SK-N-SH treated with all-trans-retinoic acid at 6 μM for 48 hours (cell line): ENCODE results near the gene TTBK2.

Experiments used
- ARNTL ChIP-seq: fragments of 450-650 bp; formaldehyde crosslinking; IDR thresholded peaks from 2 replicates; pipeline ENCODE4 v1.5.0; 2020; ENCODE audit warnings: low read depth, mild to moderate bottlenecking, moderate library complexity, borderline replicate concordance
- OSR1 ChIP-seq: fragments of 250-450 bp; sonication (Bioruptor Pico); IDR thresholded peaks from 2 replicates; pipeline ENCODE4 v1.8.0; 2022; ENCODE audit warnings: moderate library complexity, mild to moderate bottlenecking, inconsistent platforms
- SNAI2 ChIP-seq: fragments of 250-450 bp; sonication (Bioruptor Pico); IDR thresholded peaks from 2 replicates; pipeline ENCODE4 v1.5.0; 2020; ENCODE audit warnings: mild to moderate bottlenecking, moderate library complexity
- ZFP3 ChIP-seq: fragments of 250-450 bp; sonication (Bioruptor Pico); IDR thresholded peaks from 2 replicates; pipeline ENCODE4 v1.5.0; 2020; ENCODE audit warnings: mild to moderate bottlenecking, moderate library complexity
- ZFP30 ChIP-seq: fragments of 450-650 bp; formaldehyde crosslinking; IDR thresholded peaks from 2 replicates; pipeline ENCODE4 v1.5.0; 2022; ENCODE audit warnings: mild to moderate bottlenecking, moderate library complexity
- ZNF565 ChIP-seq: fragments of 450-650 bp; formaldehyde crosslinking; conservative IDR thresholded peaks from 2 replicates; pipeline ENCODE4 v1.5.0; 2020; ENCODE audit warnings: low read depth, mild to moderate bottlenecking, moderate library complexity
- ZNF70 ChIP-seq: fragments of 450-650 bp; formaldehyde crosslinking; IDR thresholded peaks from 2 replicates; pipeline ENCODE4 v1.5.0; 2020; ENCODE audit warnings: mild to moderate bottlenecking, moderate library complexity
- ZNF8 ChIP-seq: fragments of 450-650 bp; formaldehyde crosslinking; IDR thresholded peaks from 2 replicates; pipeline ENCODE4 v1.5.0; 2020; ENCODE audit warnings: mild to moderate bottlenecking, moderate library complexity
- TF ChIP-seq, protein P1 (sequence below): fragments of 250-450 bp; sonication (Bioruptor Pico); IDR thresholded peaks from 2 replicates; pipeline ENCODE4 v1.8.0; 2020; ENCODE audit warnings: mild to moderate bottlenecking, moderate library complexity, borderline replicate concordance
- TF ChIP-seq, protein P2 (sequence below): fragments of 250-450 bp; sonication (Bioruptor Pico); IDR thresholded peaks from 2 replicates; pipeline ENCODE4 v1.5.1; 2020; ENCODE audit warnings: low read depth, mild to moderate bottlenecking, moderate library complexity
- TF ChIP-seq, protein P3 (sequence below): fragments of 250-450 bp; sonication (Bioruptor Pico); IDR thresholded peaks from 2 replicates; pipeline ENCODE4 v1.5.1; 2021; ENCODE audit warnings: mild to moderate bottlenecking, moderate library complexity

DNA sequence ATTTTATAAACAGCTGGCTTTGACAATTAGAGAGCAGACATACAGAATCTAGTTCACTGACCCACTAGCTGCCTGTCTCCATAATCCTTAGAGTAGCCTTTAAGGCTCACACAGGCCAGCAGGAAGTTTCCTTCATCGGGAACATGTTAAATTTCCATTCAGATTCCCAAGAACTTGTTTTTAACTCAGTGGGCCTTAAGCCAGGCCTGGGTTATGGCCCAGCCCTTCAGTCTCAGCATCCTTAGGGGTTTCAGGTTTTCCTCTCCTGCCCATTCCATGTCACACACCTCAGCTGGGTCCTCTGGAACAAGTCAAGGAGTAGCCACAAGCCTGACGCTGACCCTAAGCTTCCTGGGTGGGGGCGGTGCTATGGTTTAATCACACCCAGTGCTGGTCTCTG is 198.7 kb downstream of the TTBK2 start:
- no peak for TF ChIP-seq ZFP30
- TF ChIP-seq, protein P1, sequence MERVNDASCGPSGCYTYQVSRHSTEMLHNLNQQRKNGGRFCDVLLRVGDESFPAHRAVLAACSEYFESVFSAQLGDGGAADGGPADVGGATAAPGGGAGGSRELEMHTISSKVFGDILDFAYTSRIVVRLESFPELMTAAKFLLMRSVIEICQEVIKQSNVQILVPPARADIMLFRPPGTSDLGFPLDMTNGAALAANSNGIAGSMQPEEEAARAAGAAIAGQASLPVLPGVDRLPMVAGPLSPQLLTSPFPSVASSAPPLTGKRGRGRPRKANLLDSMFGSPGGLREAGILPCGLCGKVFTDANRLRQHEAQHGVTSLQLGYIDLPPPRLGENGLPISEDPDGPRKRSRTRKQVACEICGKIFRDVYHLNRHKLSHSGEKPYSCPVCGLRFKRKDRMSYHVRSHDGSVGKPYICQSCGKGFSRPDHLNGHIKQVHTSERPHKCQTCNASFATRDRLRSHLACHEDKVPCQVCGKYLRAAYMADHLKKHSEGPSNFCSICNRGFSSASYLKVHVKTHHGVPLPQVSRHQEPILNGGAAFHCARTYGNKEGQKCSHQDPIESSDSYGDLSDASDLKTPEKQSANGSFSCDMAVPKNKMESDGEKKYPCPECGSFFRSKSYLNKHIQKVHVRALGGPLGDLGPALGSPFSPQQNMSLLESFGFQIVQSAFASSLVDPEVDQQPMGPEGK (CRISPR knock-in tag), result no peak
- no peak for TF ChIP-seq ARNTL (CRISPR knock-in tag)
- no peak for TF ChIP-seq OSR1
- no peak for TF ChIP-seq ZFP3
- TF ChIP-seq, protein P2, sequence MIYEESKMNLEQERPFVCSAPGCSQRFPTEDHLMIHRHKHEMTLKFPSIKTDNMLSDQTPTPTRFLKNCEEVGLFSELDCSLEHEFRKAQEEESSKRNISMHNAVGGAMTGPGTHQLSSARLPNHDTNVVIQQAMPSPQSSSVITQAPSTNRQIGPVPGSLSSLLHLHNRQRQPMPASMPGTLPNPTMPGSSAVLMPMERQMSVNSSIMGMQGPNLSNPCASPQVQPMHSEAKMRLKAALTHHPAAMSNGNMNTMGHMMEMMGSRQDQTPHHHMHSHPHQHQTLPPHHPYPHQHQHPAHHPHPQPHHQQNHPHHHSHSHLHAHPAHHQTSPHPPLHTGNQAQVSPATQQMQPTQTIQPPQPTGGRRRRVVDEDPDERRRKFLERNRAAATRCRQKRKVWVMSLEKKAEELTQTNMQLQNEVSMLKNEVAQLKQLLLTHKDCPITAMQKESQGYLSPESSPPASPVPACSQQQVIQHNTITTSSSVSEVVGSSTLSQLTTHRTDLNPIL, result no peak
- TF ChIP-seq ZNF565 (CRISPR knock-in tag), result no peak
- TF ChIP-seq ZNF8 (CRISPR knock-in tag), result no peak
- no peak for TF ChIP-seq ZNF70 (CRISPR knock-in tag)
- TF ChIP-seq SNAI2 (CRISPR knock-in tag), result no peak
- TF ChIP-seq, protein P3, sequence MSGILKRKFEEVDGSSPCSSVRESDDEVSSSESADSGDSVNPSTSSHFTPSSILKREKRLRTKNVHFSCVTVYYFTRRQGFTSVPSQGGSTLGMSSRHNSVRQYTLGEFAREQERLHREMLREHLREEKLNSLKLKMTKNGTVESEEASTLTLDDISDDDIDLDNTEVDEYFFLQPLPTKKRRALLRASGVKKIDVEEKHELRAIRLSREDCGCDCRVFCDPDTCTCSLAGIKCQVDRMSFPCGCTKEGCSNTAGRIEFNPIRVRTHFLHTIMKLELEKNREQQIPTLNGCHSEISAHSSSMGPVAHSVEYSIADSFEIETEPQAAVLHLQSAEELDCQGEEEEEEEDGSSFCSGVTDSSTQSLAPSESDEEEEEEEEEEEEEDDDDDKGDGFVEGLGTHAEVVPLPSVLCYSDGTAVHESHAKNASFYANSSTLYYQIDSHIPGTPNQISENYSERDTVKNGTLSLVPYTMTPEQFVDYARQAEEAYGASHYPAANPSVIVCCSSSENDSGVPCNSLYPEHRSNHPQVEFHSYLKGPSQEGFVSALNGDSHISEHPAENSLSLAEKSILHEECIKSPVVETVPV (CRISPR knock-in tag), result no peak
